Vagina (tissue), 2 donors: ENCODE data around the gene COL10A1.

Experiments used
- POLR2A ChIP-seq, 2 donors: fragments of 450-650 bp; IDR thresholded peaks; one replicate each; pipeline ENCODE4 v1.6.1; 2017; ENCODE audit warnings: antibody characterized with exemption in 2 of 2, mild to moderate bottlenecking in 2 of 2, moderate library complexity in 2 of 2
- POLR2AphosphoS5 ChIP-seq, 2 donors: sonication (generic); formaldehyde crosslinking; IDR thresholded peaks; one replicate each; pipeline ENCODE4 v1.9.0; 2017; ENCODE audit warnings: antibody characterized with exemption in 2 of 2, mild to moderate bottlenecking in 2 of 2, low read depth in 1 of 2; ENCODE audit not compliant: insufficient read depth in 1 of 2
- TF ChIP-seq, protein P1 (sequence below), 3 experiments: fragments of 450-650 bp in 2 of 3; fragments of 200-600 bp in 1 of 3; sonication (generic) in 1 of 3; IDR thresholded peaks; one replicate each; pipeline ENCODE4 v1.5.1; 2017 to 2019; ENCODE audit warnings: antibody characterized with exemption in 3 of 3, mild to moderate bottlenecking in 2 of 3, moderate library complexity in 2 of 3

DNA sequence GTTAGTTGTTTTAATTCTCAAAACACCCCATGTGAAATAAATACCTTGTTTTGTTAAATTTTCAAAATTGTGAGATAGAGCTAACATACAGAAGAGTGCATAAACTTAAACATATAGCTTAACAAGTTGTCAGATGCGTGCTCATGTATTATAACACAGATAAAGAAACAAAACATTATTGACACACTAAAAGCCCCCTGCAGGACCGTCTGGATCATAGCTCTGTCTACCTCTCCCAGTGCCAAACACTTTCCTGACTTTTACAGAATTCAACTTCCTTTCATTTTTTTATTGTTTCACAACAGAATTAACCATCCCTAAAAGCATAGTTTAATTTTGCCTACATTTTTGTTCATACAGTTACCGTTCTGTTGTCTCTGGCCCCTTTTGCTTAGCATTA, 47.4 kb downstream of the COL10A1 start:
- TF ChIP-seq POLR2A (IDR thresholded peaks at IDR 0.05) (no peak), POLR2AphosphoS5 (IDR thresholded peaks at IDR 0.05; ENCODE audit: insufficient read depth in 1 of 2, low read depth in 1 of 2) (no peak)
- TF ChIP-seq, protein P1, sequence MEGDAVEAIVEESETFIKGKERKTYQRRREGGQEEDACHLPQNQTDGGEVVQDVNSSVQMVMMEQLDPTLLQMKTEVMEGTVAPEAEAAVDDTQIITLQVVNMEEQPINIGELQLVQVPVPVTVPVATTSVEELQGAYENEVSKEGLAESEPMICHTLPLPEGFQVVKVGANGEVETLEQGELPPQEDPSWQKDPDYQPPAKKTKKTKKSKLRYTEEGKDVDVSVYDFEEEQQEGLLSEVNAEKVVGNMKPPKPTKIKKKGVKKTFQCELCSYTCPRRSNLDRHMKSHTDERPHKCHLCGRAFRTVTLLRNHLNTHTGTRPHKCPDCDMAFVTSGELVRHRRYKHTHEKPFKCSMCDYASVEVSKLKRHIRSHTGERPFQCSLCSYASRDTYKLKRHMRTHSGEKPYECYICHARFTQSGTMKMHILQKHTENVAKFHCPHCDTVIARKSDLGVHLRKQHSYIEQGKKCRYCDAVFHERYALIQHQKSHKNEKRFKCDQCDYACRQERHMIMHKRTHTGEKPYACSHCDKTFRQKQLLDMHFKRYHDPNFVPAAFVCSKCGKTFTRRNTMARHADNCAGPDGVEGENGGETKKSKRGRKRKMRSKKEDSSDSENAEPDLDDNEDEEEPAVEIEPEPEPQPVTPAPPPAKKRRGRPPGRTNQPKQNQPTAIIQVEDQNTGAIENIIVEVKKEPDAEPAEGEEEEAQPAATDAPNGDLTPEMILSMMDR (IDR thresholded peaks at IDR 0.05): no peak
